Measurements from ENCODE around the gene AGK. TPM values are rescaled to one million over a fixed set of nuclear protein-coding genes. Genes with fewer than 3 reads are reported as not detected.
A peak's percentile ranks its signal among the peaks of the same experiment; 100 is the strongest.

The AGK gene
- total RNA-seq, 1 donor from 2014 or later, result 31.9 TPM

DNA sequence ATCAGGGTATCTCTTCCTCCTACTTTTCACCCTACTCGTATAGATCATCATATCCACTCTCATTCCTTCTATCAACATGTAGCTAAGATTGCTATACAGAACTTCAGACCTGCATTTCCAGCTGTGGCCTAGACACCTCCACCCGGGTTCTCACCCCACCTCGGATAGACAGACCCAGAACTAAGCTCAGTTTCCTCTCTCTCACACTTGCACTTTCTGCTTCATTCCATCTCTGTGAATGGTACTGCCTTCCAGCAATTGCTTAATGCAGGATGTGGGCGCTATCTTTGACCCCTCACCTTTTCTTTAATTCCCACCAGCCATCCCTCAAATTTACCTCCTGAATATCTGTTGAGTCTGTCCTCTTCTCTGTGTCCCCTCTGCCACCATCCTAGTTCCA is 35.7 kb downstream of the AGK start:
- DNase-seq (ENCODE audit: low read depth), result no peak

DNA sequence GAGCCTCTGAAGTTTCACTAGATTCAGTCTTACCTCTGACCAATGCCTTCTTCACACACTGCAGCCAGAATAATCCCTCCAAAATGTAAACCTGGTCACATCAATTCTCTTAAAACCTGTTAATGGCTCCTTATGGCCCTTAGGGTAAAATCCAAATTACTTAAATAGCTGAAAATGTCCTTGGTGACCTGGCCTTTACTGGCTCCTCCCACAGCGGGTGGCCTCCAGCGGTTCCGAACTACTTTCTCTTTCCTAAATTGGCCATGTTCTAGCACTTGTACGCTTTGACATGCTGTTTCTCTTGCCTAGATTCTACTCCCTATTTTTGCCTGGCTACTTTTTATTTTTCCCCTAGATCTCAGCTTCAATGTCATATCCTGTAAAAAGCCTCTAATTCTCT is 36.1 kb downstream of the AGK start:
- DNase-seq (ENCODE audit: low read depth), result no peak

DNA sequence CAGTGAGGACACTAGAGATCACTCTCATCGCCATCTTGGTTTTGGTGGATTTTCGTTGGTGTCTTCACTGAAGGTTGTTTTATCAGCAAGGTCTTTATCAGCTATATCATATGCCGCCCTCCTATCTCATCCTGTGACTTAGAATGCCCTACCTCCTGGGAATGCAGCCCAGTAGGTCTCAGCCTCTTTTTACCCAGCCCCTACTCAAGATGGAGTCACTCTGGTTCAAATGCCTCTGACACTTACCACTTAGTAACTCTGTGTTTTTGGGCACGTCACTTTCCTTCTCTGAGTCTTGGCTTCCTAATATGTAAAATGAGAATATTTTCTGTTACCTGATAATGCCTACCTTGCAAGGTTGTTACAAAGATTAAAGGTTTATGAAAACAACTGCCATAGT is 37.7 kb downstream of the AGK start:
- DNase-seq (ENCODE audit: low read depth), result no peak

DNA sequence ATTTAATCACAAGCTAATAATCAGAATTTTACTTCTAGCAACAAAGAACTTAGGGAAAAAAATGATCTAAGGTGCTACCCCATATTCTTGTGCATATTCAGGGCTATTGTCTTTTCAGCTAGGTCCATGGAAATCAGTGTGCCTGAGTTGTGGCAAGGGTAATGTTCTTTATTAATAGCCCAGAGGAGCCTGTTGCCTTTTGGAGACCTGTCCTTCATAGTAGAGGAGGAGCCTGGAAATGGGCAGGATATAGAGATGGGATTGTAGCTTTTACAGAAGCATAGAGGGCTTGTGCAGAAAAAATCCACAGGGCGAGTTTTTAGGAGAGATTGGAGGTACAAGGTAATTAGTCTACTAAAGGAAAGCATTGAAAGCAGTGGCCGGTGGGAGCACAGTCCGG is 38.9 kb downstream of the AGK start:
- DNase-seq (ENCODE audit: low read depth), result no peak

DNA sequence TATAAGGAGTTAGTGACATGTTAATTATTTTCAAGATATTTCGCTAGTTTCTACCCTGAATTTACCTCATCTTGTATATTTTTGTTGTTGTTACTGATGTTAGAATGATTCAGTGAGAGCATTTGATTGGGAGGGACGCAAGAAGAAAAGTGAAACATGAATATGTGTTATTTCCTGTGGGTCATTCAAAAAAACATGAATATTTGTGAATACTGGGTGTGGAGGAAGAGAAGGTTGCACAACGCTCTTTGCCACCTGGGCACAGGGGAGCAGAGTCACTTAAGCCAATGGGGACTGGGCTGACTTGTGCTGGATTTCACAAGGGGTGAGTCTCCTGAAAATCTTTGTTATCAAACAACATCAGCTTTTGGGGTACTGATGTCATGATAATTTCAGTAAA is 39.5 kb downstream of the AGK start:
- DNase-seq (ENCODE audit: low read depth), result no peak

DNA sequence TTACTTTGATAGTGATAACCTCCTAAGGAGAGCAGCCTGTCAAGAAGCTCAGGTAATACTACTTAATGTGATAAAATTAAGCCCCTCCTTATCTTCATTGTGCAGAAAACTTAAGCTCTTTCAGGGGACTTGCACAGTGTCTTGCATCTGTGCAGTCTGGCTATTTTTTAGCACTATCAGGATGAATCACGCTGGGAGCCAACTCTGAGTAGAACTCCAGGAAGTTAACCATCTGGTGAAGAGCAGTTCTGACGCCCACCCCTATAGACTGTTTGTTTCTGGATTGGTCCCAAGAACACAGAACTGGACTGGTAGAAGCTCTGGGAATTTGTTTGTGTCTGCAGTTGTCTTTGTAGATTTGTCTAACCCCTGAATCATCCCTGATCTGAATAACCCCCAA is 41.9 kb downstream of the AGK start:
- DNase-seq (ENCODE audit: low read depth), result no peak

DNA sequence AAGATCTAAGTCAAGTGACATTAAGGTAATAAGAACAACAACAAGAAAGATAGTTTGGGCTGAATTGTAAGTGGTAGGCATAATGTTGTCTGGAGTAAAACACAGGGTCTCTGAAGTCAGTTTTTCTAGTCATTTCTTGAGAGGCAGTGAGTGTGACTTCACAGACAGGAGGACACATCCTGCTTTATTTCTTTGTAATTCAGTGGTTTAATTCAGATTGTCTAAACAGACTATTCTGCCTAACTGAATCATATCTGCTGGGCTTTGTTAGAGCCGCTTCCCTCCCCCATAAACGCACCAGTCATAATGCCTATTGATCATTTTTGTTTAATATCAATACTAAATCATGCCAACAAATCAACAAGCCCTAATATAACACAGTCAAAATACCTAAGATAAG is 46.8 kb downstream of the AGK start:
- DNase-seq (ENCODE audit: low read depth), result no peak

DNA sequence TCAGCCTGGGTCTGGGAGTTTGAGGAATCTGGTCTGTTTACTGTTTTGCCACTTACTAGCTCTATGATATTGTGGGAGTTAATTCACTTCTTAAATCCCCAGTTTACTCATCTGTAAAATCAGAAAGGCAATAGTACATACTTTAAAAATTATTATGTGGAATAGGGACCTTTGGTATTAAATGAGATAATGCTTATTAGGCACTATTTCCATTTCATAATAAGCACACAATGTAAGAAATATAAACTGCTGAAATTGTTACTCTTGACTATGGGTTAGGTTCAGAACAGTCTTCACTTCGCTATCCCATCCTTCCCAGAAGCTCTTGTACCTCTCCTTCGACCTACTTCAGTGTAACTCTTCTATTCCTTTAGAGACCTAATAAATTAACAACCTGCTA is 47.2 kb downstream of the AGK start:
- DNase-seq (ENCODE audit: low read depth), result no peak

DNA sequence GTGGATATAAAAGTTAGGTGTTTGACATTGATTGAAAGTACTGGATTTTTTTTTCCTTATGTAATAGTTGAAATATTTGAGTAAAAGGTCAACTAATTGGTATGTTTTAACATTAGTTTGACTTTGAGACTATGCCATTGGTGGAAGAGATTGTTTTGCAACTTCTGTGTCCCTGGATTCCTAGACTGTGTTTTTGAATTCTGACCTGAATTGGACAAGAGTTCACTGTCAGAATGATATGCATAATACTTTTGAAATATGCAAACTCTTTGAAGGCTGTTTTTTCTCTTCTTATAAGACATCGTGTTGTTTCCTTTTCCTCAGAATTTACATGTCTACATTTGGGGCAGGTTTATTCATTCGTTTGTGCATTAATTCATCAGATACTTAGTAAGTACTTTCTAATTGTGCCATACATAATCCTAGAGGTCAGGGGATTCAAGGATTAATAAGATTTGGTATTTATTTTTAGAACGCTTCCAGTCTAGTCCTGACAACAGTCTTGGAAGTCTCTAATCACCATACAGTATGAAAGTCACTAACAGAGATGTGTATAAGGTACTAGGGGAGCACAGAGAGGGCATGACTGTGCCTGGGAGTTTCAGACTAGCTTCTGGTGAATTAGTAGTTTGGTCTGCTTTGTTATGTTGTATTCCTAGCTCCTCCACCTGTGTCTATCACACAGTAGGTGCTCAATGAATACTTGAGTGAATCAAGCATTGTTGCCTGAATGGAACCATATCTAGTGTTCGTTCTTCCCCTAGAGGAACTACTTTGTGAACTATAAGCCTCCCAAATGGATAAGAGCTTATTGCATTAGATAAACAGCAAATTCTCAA is 49.2 kb downstream of the AGK start:
- DNase-seq (ENCODE audit: low read depth), result no peak

DNA sequence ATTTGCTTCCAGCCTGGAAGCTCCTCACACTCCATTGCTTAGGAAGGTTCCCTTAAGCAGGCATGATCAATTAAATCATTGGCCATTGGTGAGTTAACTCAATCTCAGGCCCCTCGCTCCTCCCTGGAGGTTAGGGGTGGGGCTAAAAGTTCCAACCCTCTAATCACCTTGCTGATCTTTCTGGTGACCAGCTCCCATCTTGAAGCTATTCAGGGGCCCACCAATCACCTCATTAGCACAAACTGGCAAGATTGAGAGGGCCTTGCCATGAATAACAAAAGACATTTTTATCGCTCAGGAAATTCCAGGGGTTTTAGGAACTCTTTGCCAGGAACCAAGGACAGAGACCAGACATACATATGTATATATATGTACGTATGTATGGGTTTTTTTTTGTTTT is 58.4 kb downstream of the AGK start:
- DNase-seq (ENCODE audit: low read depth), result no peak

DNA sequence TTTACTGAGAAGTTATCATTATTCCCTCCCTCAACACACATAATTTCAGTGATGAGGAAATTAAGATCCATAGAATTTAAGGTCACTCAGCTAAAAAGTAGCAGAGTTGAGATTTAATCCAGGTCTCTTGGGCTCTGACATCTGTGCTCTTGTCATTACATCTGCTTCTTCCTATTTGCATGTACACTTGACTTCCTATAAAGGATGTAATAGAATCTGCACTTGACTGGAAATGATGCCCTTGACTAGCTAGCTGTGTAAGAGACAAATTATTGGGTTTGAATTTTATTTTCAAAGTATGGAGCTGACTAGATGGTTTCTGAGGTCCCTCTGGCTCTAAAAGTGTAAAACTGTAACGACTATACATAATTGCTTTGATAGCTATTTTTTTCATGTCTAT is 59.5 kb downstream of the AGK start:
- DNase-seq (ENCODE audit: low read depth), result no peak

DNA sequence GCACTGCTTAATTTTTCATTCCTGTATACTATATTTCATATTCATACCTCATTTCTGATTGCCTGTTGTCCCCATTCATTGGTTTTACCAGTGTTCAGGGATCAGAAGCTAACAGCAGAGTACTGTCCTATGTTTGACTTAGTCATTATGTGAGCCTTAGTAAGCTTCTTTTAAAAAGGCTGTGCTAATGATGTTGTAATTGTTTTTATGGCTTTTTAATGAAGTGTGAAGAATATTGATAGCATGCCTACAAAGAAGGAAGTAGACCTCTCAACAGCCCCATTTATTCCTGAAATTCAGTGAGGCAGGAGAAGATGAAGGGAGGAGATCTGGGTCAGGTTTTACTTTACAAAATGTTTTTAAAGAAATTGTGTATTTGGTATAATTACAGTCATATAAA is 61.7 kb downstream of the AGK start:
- DNase-seq (ENCODE audit: low read depth), result peak; percentile 56

DNA sequence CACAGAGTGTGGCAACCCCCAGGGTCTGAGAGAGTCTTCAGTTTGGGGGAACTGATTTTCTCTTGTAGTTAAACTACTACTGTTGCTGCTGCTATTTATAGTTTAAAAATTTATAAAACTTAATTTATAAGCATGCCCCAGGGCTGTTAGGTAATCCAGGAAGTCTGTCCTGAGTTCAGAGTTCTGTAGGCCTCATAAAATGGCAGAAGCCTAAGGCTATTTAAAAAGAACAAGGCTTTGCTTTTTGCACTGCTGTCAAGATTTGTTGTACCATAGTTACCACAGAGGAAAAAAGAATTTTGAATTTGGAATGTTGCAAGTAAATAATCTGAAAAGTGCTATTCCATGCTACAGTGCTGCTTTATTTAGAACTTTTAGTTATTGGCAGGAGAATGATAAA is 66.1 kb downstream of the AGK start:
- peak; percentile 78 for DNase-seq (ENCODE audit: low read depth)

DNA sequence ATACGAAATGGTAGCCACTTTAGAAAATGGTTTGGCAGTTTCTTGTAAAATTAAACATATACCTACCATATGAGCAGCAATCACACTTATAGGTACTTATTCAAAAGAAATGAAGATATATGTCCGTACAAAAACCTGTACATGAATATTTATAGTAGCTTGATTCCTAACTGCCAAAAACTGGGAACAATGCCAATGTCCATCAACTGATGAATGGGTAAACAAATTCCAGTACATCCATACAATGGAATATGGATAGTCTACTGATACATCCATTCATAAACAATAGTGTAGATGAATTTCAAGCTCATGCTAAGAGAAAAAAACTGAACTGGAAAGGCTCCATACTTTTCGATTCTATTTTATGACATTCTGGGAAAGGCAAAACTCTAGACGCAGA is 68.5 kb downstream of the AGK start:
- DNase-seq (ENCODE audit: low read depth), result no peak

DNA sequence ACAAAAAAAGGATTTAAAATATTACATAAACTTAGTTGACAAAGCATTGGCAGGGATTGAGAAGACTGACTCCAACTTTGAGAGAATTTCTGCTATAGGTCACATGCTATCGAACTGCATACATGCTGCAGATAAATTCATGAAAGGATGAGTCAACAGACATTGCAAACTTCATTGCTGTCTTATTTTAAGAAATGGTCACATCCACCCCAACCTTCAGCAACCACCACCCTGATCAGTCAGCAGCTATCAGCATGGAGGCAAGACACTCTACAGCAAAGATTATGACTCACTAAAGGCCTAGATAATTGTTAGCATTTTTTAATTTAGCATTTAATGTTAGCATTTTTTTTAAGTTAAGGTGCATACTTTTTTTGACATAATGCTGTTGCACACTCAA is 73.6 kb downstream of the AGK start:
- DNase-seq (ENCODE audit: low read depth), result no peak

DNA sequence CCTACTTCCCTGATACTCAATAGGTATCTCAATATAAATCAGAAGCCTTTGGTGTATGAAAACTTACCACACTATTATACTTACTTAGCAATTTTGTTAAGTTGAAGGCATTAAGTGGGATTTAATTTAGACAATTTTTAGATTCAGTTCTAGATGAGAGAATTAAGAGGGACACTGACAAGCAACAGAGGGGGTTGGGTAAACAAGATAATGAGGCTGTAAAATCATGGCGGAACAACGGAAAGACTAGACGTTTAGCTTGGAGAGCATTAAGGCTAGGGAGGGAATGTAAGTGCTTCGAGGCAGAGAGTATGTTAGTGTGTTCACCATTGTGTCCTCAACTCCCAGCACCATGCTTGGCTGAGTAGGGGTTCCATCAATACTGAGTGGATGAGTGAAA is 79.4 kb downstream of the AGK start:
- no peak for DNase-seq (ENCODE audit: low read depth)

DNA sequence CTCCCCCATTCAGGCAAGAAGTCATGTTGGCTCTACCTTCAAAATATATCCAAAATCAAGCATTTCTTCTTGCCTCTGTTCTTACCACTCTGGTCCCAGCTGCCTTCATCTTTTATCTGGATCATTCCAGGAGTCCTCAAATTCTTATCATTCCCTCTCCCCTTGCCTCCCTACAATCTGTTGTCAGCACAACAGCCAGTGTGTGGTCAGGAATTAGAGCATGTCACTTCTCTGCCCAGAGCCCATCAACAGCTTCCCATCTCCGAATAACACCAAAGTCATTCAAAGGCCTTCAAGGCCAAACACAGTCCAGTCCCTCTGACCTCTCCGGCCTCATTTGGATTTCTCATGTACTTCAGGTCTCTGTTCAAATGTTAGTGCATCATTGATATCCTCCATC is 80.3 kb downstream of the AGK start:
- no peak for DNase-seq (ENCODE audit: low read depth)

DNA sequence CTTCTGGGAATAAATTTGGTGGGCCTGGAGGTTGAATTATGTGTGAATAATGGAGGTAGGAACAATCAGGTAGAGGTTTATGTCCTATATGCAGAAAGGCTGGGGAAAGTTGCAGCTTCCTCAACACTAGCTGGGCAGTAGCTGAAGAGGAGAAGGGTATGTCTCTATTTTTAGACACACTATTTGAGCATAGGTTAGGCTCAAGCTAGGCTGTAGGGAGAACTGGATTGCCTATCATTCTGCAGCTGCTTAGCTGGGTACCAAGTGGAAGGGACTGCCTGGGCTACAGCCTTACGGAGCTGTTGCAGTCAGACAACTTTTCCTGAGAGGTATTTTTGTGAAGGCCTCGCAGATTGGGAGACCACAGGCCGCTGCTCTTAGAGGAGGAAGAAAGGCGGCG is 82.9 kb downstream of the AGK start:
- no peak for DNase-seq (ENCODE audit: low read depth)

DNA sequence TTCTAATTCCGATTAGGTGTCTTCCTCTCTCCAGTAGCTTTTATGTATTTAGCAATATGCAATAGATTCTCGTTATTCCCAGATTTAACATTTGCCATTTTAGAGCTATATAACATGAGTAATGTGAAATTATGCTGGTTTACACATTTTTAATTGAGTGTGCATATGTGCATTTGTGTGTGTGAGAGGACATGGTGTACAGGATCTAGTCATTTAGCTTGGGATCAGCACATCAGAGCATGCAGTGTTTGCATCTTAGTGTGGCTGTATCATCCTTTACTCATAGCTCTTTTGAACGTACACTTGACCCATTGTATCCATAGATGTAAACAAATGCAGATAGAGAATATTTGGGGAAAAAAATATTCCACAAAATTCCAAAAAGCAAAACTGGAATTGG is 84.8 kb downstream of the AGK start:
- DNase-seq (ENCODE audit: low read depth), result no peak

DNA sequence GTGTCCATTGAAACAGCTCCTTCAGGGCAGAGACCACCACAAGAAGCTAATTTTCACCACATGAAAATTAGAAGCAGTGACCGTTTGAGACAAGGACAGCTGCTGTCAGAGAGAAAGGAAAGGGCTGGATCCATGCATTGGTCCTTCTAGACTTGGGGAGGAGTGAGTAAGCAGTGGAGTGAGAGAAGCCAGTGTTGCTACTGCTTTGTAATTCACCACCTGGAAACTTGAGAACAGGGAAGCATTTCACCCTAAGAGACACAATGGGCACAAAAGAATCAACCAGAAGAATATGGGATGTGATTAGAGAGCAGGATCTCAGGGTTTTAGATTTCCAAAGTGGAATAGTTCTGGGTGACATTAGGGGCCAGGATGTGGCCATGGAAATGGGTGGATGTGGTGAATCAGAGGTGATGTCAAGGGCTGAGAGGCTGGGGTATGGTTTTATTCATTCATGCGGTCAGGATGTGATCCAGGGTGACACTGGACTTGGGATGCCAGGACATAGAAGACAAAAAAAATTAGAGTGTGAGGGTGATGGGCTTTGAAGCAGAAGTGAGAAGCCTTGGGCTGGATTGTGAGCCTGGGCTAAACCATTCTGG is 89.1 kb downstream of the AGK start:
- DNase-seq (ENCODE audit: low read depth), result no peak

DNA sequence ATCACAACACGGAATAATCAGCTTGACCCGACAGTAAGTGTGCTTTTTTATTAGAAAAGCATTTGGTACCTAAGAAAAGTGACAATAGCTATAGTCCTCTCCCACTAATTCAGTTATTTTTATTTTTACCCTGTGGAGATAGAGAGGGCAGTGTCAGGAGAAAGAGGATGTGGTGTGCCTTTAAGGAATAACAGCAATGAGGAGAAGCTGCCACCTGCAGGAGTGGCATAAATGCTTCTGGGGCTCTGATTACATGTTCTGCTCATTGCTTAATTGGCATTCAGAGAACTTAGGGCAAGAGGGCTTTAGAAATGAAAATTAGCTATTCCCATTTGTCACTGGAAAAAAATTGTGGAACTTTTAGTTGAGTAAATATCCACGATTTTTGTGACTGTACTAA is 90.7 kb downstream of the AGK start:
- peak; percentile 18 for DNase-seq (ENCODE audit: low read depth)

DNA sequence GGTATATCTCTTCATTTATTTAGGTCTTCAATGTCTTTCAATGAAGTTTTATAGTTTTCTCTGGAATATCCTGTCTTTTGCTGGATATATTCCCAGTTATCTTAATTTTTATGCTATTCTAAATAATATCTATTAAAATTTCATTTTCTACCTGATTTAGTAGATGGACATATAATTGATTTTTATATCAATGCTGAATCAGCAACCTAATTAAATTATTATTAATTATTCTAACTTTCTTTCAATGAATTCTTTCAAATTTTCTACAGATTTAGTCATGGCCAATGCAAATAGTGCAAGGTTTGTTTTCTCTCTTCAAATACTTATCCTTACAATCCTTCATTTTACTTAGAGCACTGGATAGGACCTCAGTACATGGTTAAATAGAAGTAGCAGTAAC is 94.0 kb downstream of the AGK start:
- DNase-seq (ENCODE audit: low read depth), result no peak

DNA sequence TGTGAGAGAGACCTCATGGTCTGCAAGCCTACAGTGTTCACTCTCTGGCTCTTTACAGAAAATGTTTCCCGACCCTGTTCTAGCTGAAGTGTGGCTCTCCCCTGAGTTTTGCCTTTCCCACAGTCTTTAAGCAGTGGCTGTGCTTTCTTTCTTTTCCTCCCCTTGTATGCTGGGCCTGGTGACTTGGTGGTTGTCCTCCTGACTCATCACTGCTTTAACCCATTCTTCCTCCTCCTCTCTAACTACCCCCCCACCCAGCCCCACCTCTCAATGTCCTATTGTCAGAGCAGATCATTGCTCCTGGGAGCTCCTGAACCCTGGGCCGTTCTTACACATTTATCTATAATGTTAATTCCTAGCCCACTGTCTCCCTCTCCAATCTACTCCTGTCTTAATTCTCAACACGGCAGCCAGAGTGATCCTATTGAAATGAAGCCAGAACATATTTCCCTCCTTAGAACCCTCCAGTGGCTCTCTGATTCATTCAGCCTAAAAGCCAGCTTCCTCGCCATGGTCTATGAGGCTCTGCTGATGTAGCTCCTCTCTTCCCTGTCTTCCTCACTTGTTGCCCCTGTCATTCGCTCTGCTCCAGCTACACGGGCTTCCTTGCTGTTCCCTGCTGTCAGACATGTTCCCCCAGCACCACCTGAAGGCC is 95.7 kb downstream of the AGK start:
- peak; percentile 43 for DNase-seq (ENCODE audit: low read depth)
